Ascending aorta (tissue), 2 donors: ENCODE measurements around the gene RPTOR. TPM values are rescaled to one million over a fixed set of nuclear protein-coding genes. Genes with fewer than 3 reads are reported as not detected.

Experiments
- DNase-seq, 2 donors: peaks; one replicate each; pipeline ENCODE4 v3.0.0-alpha.2; 2019; ENCODE audit warnings: low spot score in 2 of 2
- H3K27ac ChIP-seq, 2 donors: fragments of 200-600 bp; sonication (generic); one replicate each; pipeline ENCODE4 v1.5.1; 2016 to 2017; ENCODE audit warnings: mild to moderate bottlenecking in 1 of 2
- H3K27me3 ChIP-seq: fragments of 200-600 bp; sonication (generic); one replicate; pipeline ENCODE4 v1.5.1; 2017
- H3K36me3 ChIP-seq, 2 donors: fragments of 200-600 bp; sonication (generic); one replicate each; pipeline ENCODE4 v1.5.1; 2016
- H3K4me1 ChIP-seq, 2 donors: fragments of 200-600 bp; sonication (generic); one replicate each; pipeline ENCODE4 v1.5.1; 2016 to 2017; ENCODE audit warnings: mild to moderate bottlenecking in 1 of 2
- H3K4me3 ChIP-seq, 2 donors: fragments of 200-600 bp; sonication (generic); one replicate each; pipeline ENCODE4 v1.5.1; 2016 to 2017; ENCODE audit warnings: mild to moderate bottlenecking in 1 of 2
- H3K9me3 ChIP-seq, 2 donors: fragments of 200-600 bp; sonication (generic); one replicate each; pipeline ENCODE4 v1.5.1; 2016
- intact Hi-C: fragments of 100-400 bp; cut with DNase I; formaldehyde crosslinking; loops from one replicate; pipeline ENCODE4 v1.15.1; 2023
- total RNA-seq: library from RNA; depleted of rRNA; stranded (reverse); fragments of >200 nt; gene quantifications from one replicate; pipeline ENCODE4 v1.1.0, GENCODE V29; 2016
- TF ChIP-seq, protein P1 (sequence below), 3 experiments: fragments of 200-600 bp in 2 of 3; fragments of 450-650 bp in 1 of 3; sonication (generic) in 2 of 3; IDR thresholded peaks; one replicate each; pipeline ENCODE4 v1.5.1; 2016 to 2019; ENCODE audit warnings: antibody characterized with exemption in 3 of 3, mild to moderate bottlenecking in 1 of 3, moderate library complexity in 1 of 3

The RPTOR gene
- total RNA-seq, 1 donor from 2014 or later = 36.1 TPM

GRCh38 chr17:80948019-80948975 is 403.7 kb downstream of the RPTOR start:
- Histone ChIP-seq H3K36me3 (peaks cover 15 to 16% of the 10 kb centered on the region in 2 donors), H3K4me1 (peaks cover 0 to 11% of the 10 kb centered on the region in 2 donors), H3K27me3 (no peaks in the 10 kb centered on the region), H3K27ac (peak overlapping the region in 1 of 2 donors; percentile 30), H3K4me3 (no peak overlapping the region), H3K9me3 (no peaks in the 10 kb centered on the region)
- TF ChIP-seq, protein P1, sequence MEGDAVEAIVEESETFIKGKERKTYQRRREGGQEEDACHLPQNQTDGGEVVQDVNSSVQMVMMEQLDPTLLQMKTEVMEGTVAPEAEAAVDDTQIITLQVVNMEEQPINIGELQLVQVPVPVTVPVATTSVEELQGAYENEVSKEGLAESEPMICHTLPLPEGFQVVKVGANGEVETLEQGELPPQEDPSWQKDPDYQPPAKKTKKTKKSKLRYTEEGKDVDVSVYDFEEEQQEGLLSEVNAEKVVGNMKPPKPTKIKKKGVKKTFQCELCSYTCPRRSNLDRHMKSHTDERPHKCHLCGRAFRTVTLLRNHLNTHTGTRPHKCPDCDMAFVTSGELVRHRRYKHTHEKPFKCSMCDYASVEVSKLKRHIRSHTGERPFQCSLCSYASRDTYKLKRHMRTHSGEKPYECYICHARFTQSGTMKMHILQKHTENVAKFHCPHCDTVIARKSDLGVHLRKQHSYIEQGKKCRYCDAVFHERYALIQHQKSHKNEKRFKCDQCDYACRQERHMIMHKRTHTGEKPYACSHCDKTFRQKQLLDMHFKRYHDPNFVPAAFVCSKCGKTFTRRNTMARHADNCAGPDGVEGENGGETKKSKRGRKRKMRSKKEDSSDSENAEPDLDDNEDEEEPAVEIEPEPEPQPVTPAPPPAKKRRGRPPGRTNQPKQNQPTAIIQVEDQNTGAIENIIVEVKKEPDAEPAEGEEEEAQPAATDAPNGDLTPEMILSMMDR (IDR thresholded peaks at IDR 0.05) = no peak
- intact Hi-C loops = loop anchor here (5.0 kb wide), 1 partner anchor 34 kb away; no protein-coding TSS in a partner anchor
- DNase-seq = no peak

GRCh38 chr17:80948976-80949450 is 404.4 kb downstream of the RPTOR start:
- intact Hi-C loops = loop anchor here (5.0 kb wide), 1 partner anchor 33 kb away; no protein-coding TSS in a partner anchor
- Histone ChIP-seq H3K27me3 (no peaks in the 10 kb centered on the region), H3K27ac (peak overlapping the region in 1 of 2 donors; percentile 30), H3K4me3 (no peak overlapping the region), H3K9me3 (no peaks in the 10 kb centered on the region), H3K4me1 (peaks cover 0 to 9% of the 10 kb centered on the region in 2 donors), H3K36me3 (peaks cover 16 to 17% of the 10 kb centered on the region in 2 donors)
- peak in 1 of 2 donors; percentile 62 for DNase-seq
- TF ChIP-seq, protein P1 (IDR thresholded peaks at IDR 0.05) = no peak

DNA sequence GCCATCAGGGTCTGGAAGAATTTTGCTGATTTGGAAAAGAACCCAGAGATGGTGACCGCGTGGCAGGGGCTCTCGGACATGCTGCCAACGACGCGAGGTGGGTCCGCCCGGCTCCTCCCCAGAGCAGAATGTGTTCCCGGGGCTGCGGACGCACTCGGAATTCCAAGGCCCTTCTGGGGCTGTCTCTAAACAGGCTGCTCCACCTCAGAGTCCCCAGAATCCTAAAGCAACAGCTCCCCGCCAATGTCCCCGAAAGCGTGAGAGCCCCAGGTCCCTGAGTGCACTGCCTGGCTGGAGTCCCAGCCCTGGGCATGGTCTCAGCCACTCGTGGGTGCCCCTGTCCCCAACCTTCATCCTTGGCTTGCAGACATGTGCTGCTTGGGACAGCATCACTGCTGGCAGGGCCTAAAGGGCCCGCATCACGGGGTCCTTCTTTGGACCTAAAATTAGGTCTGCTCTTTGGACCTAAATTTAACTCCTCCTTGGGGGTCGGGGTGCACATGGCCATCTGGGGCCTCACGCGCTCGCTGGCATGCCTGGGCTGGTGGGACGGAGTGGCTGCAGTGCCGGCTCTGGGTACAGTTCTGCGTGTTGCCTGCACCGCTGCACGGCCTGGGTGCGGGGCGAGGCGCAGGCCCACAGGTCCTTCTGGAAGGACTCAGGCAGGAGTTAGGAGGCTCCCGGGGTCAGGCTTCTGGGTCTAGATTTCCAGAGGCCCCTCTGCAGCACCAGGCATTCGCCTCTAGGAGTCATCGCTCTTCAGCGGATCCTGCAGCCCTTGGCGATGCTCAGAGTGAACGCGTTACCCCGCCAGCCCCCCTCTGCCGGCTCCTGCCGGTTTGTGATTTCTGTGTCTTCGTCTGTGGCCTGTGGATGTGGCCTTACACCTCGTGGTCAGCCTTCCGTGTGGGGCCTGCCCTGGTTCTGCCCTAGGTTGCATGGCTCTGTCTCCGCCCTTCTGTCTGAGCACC is 405.1 kb downstream of the RPTOR start:
- TF ChIP-seq, protein P1 (IDR thresholded peaks at IDR 0.05) = no peak
- peak in 1 of 2 donors; percentile 62 for DNase-seq
- Histone ChIP-seq H3K9me3 (no peaks in the 10 kb centered on the region), H3K27ac (peak overlapping the region in 1 of 2 donors; percentile 30), H3K27me3 (no peaks in the 10 kb centered on the region), H3K4me1 (peaks cover 0 to 9% of the 10 kb centered on the region in 2 donors), H3K36me3 (peaks cover 16 to 17% of the 10 kb centered on the region in 2 donors), H3K4me3 (no peak overlapping the region)
- intact Hi-C loops = loop anchor here (5.0 kb wide), 1 partner anchor 33 kb away; no protein-coding TSS in a partner anchor

DNA sequence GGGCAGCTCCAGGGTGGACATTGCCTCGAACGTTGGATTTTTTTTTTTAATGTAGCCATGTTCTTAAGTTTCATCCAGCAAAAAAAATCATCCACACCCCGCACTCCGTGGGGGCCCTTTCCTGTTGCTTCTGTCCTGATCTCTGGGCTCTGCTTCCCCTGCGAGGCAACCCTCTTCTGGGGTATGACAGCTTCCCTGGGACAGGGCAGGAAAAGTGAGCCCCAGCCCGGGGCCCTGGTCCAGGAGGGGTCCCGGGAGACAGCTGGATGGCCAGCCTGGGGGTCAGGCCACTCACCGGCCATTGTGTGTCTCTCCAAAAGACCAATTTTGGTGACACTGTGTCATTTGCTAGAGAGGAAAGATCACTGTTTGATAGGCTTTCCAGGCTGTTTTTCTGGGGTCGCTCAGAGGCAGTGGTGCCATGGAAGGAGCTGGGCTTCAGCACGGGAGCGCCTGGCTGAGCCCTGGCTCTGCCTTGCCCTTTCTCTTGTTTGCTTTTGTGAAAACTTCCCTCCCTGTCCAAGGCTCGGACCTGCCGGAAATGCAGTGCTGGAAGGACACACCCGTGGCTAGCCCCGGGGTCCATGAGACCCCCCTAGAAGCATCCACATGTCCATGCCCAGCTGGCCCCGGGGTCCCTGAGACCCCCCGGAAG is 406.0 kb downstream of the RPTOR start:
- intact Hi-C loops = no loop called here
- Histone ChIP-seq H3K4me1 (peaks cover 0 to 9% of the 10 kb centered on the region in 2 donors), H3K36me3 (peaks cover 17 to 19% of the 10 kb centered on the region in 2 donors), H3K27ac (no peak overlapping the region), H3K9me3 (no peaks in the 10 kb centered on the region), H3K4me3 (no peak overlapping the region), H3K27me3 (no peaks in the 10 kb centered on the region)
- DNase-seq = peak in 1 of 2 donors; percentile 46
- TF ChIP-seq, protein P1 (IDR thresholded peaks at IDR 0.05) = no peak
